ENCODE data around the gene ITIH6. TPM values are rescaled to one million over a fixed set of nuclear protein-coding genes. Genes with fewer than 3 reads are reported as not detected.

ITIH6 gene
- not detected in 2 replicates for polyA plus RNA-seq

GRCh38 chrX:54798137-54798536 is at the start of gene ITIH6:
Gene ITIH6 (minus strand): TSS chrX:54798255. CDS start chrX:54798210, 45 bp downstream.

DNA sequence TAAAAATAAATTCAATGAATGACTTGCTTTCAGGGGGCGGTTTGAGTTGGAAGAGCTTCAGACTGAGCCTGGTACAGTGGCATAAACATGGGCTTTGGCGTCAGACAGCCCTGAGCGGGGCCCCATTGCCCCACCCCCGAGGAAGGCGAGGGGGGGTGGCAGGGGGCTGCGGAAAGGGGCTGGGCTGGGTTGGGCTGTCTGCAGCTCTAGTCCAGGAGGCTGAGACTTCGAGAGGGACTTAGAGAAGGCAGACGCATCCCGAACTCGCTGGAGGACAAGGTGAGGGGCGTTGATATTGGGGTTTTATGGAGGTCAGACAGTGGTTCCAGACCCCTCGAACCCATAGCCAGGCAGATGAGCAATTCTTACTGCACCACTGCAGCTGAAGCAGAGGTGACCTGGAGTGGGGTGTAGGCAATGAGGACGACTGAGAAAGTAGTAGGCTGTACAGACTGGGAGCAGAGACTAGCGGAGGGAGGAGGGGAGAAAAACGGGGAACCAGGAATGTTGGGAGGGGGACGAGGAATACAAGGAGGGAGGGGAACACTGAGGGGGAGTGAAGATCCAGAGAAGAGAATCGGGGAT is 9.6 kb upstream of the ITIH6 start, which contains the start of gene MAGED2:
TSS of gene MAGED2 (plus strand) at position 222 of the 585 bp plus-strand sequence. CDS start 1,587 bp downstream, outside the sequence.

Other genes starting within 250 kb of the ITIH6 start
- gene MAGED2, start 9.5 kb upstream of the ITIH6 start, polyA plus RNA-seq = 51.6 and 70.1 TPM in 2 replicates
- gene TRO, start 122.6 kb upstream of the ITIH6 start, polyA plus RNA-seq = 27.0 and 31.1 TPM in 2 replicates
- not detected in 2 replicates for gene PFKFB1, start 195.9 kb upstream of the ITIH6 start, polyA plus RNA-seq
- gene APEX2, start 202.1 kb upstream of the ITIH6 start, polyA plus RNA-seq = 1.5 and 2.0 TPM in 2 replicates
- not detected in 2 replicates for gene ALAS2, start 232.7 kb upstream of the ITIH6 start, polyA plus RNA-seq

Measured in Purkinje cell (primary cell).